Measurements from ENCODE around the gene GNS.
A peak's percentile ranks its signal among the peaks of the same experiment; 100 is the strongest.

Gene GNS

DNA sequence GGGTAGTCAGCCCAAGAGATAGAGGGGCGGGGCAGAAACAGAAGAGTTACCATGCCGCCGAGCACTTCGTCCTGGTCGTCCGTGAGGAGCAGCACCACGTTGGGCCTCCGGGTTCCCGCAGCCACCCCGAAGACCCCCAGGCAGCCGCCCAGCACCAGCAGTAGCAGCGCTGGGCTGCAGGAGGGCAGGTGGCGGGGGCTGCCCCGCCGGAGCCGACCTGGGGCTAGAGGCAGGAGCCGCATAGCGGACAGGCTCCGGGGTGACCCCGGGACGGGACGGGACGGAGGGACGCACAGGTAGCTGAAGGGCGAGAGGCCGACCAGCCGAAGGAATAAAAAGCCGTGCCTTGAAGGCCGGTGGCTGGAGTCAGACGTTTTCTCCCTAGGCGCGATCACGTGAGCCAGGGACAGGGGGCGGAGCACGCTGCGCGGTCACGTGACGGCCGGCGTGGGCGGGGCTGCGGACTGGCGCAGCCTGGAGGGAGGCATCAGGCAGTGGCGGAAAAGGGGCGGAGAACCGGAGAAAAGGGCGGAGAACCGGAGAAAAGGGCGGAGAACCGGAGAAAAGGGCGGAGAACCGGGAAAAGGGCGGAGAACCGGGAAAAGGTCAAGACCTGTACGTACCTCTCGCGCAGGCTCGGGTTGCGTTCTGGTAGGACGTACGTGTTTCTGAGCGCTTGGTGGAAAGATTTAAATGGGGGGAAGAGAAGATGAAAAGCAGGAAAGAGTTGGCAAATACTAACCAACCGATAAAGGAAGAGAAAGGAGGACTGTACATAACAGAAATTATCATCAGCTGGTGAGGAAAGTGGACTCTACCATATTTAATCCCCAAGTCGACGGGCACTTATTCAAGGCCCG is at the start of gene GNS:
GNS (minus strand) TSS at position 372 of the 860 bp plus-strand sequence; CDS start at position 242, 130 bp downstream.
- DNase-seq (ENCODE audit: low spot score): peak; percentile 96

DNA sequence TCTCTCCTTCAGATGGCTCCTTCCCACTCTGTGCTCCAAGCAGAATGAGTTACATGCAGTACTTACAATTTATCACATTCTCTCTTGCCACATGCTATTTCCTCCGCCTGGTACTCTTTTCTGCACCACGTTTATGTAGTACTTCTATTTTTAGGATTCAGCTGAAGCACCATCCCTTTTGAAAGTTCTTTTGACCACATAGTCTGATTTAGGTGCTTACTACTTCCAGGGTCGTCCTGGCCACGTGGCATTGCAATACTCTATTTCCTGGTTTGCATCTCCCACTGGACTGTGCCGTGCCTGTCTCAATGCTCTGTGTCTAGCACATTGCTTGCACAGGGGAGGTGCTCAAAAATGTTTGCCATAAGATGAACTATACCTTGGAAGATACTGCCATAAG is 48.9 kb upstream of the GNS start:
- no peak for DNase-seq (ENCODE audit: low spot score)

DNA sequence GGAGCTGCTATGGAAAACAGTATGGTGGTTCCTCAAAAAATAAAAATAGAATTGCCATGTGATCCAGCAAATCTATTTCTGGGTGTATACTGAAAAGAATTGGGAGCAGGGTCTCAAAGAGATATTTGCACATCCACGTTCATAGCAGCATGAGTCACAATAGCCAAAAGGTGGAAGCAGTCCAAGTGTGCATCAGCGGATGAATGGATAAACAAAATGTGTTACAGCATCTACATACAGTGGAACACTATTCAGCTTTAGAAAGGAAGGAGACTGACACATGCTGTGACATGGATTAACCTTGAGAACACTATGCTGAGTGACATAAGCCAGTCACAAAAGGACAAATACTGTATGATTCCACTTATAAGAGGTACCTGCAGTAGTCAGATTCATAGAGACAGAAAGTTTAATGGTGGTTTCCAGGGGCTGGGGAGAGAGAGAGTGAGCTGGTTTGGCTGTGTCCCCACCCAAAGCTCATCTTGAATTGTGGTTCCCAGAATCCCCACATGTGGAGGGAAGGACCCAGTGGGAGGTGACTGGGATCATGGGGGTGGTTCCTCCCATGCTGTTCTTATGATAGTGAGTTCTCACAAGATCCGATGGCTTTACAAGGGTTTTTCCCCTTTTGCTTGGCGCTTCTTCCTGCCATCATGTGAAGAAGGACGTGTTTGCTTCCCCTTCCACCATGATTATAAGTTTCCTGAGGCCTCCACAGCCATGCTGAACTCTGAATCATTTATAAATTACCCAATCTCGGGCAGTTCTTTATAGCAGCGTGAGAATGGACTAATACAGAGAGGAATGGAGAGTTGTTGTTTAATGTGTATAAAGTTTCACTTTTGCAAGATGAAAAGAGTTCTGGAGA is 47.6 kb upstream of the GNS start:
- no peak for DNase-seq (ENCODE audit: low spot score)

DNA sequence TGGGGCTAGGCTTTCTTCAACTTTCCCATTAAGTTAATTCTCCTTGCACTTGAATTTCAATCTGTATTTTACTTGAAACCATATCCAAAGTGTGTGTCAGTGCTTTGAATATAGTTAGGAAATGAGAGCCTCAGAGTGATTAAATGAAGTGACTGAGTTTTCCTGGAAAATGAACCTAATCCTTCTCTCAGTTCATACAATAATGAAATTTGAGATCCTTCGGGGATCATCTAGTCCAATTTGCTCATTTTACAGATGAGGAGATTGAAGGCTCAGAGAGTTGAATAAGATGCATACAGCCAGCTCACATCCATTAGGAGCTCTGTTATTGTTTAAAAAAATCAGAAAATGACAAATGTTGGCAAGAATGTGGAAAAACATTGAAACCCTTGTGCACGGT is 47.0 kb upstream of the GNS start:
- DNase-seq (ENCODE audit: low spot score): no peak

DNA sequence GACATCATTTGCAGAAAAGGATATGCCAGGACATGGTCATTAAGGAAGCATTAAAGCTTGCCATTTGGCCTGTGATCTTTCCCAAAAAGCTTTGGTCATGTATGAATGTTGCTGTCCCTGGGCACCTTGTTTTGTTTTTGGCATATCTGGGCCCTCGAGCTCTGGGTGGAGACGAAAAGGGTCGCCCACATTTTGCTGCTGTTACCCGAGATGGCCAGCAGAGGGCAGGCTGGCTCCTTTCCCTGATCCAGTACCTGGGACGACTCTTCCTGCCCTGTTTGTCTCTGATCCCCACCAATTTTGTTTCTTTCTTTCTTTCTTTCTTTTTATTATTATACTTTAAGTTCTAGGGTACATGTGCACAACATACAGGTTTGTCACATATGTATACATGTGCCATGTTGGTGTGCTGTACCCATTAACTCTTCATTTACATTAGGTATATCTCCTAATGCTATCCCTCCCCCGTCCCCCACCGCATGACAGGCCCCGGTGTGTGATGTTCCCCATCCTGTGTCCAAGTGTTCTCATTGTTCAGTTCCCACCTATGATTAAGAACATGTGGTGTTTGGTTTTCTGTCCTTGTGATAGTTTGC is 43.1 kb upstream of the GNS start:
- DNase-seq (ENCODE audit: low spot score): peak; percentile 58

DNA sequence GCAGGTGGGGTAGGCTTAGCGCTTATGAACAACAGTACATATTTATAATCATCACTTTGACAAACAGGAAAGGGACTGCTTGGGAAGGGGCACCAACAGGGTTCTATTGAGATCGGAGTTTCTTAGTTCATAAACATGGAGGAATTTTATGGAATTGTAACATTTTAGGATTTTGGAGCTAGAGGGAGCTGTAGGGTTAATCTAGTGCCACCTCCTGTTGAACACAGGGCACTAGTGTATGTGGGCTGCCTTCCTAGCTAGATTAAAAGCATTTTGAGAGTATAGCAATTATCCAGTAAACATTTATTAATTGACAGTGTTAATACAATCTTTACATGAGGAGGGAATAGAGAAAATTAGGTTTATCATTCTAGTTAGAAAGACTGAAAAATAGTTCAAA is 42.2 kb upstream of the GNS start:
- DNase-seq (ENCODE audit: low spot score): no peak

DNA sequence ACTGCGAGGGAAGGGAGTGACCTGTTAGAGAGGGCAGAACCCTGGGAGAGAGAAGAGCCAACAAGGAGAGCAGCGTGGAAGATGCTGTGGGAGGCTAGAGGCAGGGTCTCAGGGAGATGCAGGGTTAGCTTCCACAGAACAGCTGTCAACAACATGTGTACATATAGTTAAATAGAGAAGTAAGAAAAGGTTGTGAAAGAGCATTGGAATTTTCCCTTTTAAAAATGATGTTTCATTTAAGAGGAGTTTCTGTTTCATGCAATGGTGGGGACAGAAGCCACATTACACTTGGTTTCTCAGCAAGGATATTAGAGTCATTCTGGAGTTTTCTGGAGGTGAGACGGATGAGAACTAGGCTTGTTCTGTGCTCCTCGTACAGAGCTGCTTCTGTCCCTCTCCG is 41.4 kb upstream of the GNS start:
- DNase-seq (ENCODE audit: low spot score): no peak

DNA sequence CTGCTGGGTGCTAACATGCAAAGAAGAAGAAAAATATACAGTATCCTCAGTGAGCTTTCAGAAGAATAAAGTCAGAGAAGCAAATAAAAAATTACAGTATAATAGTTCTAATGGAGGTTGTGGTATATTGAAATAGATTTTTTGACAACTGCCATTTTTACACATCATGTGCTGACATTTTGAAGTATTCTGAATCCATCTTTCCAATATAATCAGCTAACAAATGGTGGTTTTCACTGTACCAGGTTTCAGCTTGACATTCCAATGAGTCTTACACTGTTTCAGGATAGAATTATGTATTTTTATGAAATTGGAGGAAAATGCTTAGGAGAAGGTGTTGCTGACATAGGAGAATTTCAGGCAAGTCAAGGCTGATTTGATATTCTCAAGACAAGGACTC is 39.0 kb upstream of the GNS start:
- DNase-seq (ENCODE audit: low spot score): no peak

DNA sequence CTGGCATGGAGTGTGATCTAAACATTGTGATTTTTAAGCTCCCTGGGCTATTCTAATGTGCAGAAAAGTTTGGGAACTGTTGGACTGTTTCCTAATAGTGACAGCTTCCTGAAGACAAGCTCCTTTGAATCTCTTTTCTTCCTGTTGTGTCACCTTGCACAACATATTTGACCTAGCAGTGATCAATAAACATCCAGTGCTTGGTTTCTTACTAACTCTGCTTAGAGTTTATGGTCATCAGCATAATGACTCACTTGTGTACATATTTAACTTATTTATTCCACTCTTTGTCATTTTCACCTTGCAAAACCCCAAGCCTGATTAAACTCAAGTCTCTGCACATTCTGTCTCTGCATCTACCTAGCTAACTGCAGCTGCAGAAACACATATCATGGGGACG is 38.0 kb upstream of the GNS start:
- no peak for DNase-seq (ENCODE audit: low spot score)

DNA sequence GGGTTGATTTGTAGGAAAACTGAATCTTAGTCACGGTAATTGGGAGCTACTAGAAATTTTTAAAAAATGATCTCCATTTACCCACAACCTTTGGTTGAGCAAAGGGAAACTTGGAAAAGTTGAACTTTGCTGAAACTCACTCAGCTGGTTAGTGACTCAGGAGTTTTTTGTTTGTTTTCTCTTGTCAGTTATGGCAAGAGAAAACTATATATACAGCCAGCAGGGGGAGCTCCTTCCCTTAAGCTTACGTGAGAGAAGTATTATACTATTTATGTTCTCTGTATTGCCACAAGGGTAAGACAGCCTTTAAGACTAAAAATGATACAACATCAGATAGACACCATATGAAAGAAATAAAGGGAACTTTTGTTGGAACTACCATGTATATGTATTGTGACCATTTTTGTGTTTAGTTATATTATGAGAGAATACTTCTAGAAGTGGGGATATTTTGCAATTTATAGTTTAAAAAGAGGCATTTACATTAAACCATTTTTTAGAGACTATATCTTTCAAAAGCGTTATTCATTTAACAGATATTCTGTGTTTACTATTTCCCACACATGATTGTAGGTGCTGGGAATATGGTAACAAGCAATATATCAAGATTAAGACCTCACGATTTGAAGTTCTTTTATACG is 37.1 kb upstream of the GNS start:
- DNase-seq (ENCODE audit: low spot score): peak; percentile 94

DNA sequence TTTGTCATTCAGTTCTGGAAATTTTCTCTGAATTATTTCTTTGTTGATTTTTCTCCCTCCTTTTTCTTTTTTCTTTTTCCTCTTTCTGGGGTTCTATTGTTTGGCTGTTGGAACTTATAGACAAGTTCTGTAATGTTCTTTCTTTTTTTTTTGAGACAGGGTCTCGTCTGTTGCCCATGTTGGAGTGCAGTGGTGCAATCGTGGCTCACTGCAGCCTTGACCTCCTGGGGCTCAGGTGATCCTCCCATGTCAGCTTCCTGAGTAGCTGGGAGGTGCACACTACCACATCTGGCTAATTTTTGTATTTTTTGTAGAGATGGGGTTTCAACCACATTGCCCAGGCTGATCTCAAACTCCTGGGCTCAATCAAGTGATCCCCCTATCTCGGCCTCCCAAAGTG is 35.1 kb upstream of the GNS start:
- no peak for DNase-seq (ENCODE audit: low spot score)

DNA sequence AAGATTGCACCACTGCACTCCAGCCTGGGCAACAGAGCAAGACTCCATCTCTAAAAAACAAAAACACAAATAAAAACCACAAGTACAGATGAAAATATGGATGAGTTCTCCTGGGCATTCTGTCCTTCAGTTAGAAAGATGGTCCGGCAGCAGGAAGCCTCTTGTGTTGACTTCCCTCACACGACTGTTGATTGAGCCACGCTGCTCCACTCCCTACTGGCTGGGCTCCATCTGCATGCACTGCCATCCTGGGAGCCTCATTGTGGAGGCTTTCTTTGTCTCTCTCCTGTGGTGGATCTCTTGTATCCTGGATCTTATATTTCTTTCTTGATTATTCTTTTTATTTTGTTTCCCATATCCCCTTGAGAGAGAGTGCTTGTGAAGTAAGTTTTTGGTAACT is 34.4 kb upstream of the GNS start:
- no peak for DNase-seq (ENCODE audit: low spot score)

DNA sequence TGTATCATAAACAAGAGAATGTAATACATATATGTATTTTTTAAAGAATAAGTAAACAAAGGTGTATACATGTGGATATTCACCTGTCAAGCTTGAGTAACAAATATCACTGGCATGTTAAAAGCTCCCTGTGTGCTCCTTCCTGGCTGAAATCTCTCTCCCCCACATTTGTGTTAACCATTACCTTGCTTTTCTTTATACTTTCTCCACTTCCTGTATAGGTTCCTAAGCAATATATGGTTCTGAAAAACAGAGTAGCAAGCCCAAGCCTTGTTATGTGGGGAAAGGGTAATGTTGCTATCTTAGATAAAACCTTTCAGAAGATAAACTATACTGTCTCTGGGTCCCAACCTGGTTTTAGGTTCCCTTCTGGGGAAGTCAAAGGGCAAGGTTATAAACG is 32.9 kb upstream of the GNS start:
- DNase-seq (ENCODE audit: low spot score): no peak

DNA sequence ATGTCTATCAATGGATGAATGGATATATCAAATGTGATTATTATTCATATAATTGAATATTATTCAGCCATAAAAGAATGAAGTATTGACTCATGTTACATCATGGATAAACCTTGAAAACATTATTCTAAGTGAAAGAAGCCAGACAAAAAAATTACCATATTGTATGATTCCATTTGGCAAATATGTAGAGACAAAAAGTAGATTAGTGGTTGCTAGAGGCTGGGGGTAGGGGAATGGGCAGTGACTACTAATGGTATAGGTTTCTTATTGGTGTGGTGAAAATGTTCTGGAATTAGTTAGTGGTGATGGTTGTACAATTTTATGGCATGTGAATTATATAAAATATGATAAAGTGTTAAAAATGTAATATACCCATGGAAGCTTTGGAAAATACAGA is 31.8 kb upstream of the GNS start:
- no peak for DNase-seq (ENCODE audit: low spot score)

DNA sequence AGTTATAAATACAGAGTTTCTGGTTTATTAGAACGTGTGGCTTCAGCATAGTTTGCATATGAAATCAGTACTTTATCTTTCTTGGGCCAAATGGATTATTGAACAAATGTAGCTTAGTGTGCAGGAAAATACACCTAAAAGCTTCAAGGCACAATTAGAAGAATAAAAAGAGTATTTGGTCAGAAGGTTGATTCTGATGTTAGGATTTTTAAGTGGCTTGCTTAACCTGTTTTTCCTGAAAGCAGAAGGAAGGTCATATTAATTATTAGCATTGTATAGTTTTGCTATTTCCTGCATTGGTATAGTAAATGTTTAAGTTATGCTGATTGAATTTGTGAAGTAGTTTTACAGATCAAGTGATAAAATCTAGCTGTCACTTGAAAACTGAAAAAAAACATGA is 31.0 kb upstream of the GNS start:
- no peak for DNase-seq (ENCODE audit: low spot score)

DNA sequence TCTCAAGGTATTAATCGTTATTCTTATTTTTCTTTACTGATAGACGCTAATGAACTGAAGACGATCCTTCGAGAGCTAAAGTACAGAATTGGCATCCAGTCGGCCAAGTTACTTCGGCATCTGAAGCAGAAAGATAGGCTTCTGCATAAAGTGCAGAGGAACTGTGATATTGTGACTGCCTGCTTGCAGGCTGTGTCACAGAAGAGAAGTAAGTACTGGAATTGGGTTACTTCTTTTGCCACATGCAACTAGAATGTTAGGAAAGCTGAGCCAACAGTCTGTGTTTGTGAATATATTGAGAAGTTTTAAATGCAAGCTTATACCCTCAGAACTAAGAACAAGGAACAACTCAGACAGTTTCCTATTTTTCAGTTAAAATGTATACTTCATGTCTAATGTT is 26.6 kb upstream of the GNS start:
- no peak for DNase-seq (ENCODE audit: low spot score)

DNA sequence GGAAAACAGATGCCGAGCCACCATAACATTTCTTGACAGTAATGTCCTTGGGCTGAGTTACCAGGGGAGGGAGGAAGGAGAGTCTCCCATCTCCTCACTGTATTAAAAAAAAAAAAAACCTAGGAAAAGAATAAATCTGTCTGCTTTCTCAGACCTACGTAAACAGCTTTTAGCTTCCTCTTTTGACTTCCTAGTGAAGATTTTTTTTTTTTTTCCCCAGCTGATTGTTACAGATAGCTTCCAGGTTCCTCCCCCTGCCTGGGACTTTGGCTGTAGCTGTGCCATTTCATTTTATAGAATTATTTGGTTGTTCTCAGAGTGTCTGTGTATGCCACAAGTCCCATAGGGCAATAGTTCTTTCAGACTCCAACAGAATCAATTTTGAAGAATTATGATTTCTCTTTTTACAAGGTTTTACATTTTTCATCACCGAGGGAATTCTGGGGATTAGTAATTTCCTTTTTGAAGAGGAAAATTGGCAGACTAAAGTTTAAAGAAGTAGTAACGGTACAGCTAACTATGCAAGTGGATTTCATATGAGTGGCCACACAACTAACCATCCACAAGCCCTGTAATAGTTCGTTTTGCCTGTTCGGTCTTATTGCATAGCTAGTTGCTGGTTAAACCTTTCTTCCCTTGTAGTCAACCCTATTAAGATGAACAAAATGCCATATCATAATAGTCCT is 23.1 kb upstream of the GNS start:
- DNase-seq (ENCODE audit: low spot score): no peak

DNA sequence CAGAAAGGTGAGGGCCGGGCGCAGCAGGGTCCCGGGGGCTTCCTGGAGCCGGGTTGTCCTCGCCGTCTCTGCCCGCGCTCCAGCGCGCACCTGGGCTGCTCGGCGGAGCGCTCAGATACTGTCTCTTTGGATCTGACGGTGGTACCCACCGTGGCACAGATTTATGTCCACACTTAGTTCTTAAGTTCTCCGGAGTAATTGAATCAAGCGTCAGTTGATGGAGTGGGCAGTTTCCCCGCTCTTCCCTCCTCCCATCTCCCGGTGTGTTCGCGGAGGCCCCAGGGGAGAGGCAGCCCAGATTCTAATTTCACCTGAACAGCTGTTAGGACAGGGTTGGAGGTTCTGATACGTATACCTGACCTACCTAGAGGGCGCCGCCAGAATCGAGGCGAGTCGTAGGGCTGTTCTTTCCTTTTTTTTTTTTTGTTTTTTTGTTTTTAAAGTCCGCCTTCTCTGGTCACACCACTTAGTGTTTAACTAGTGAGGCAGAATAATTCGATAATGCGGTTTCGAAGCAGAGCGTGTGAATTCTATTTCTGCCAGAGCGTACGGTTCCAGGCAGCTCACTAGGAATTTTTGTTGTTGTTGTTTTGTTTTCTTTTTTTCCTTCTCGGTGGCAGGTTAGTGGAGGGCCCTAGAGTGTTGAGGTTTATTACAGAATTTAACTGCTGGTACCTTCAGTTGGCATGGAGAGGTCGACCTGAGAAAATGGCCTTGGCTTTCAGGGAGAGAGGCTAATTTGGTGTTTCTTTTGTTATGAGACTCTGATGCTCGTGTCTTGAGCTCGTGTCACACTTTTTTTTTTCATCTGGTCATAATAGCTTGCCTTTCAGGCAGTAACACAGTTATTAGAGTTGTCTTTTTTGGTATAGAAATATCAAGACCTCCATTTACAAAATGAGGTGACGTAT is 22.3 kb upstream of the GNS start:
- DNase-seq (ENCODE audit: low spot score): peak; percentile 50

DNA sequence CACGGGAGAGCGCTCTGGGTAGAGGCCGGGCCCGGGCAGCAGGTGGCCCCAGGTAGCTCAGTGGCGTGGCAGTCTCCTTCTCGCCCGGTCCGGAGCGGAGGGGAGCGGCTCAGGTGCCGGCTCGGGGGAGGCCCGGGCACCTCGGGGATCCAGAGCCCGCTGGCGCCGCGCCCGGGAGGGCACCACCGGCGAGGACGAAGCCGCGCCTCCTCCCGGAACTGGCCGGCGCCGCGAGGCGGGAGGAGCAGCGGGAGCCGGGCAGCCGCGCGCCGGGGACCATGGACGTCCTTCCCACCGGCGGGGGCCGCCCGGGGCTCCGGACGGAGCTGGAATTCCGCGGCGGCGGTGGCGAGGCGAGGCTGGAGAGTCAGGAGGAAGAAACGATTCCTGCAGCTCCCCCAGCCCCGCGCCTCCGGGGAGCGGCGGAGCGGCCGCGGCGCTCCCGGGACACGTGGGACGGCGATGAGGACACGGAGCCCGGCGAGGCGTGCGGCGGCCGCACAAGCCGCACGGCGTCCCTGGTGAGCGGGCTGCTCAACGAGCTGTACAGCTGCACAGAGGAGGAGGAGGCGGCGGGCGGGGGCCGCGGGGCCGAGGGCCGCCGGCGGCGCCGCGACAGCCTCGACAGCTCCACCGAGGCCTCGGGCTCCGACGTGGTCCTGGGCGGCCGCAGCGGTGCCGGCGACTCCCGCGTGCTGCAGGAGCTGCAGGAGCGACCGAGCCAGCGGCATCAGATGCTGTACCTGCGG is 21.5 kb upstream of the GNS start:
- DNase-seq (ENCODE audit: low spot score): peak; percentile 81

DNA sequence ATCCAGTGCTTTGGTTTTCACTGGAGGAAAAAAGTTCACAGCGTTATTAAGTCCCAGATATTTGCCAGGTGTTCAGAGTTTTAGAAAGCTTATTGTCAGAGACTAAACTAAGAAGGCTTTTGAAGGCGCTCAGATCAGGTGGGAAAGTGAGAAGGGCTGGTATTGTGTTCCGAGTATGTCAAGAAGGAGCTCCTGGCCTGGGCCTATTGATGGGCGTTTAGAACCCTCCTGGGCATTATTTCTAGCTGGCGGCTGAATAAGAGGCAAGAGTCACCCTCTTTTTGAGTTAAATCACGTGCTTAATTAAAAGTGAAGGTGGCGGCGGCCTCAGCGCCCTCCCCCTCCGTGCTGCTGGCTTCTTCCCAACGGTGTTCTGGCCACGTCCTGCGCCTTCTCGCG is 20.9 kb upstream of the GNS start:
- DNase-seq (ENCODE audit: low spot score): no peak

Measured in LoVo (cell line).